ENCODE data around the gene PRPSAP1.
"Not testable (repeated sequence)": the region's sequence is repeated elsewhere in the genome, so short reads cannot be mapped to it uniquely, and the experiment has no call there.

PRPSAP1 gene

GRCh38 chr17:76360461-76360860 is 6.7 kb upstream of the PRPSAP1 start:
- in situ Hi-C loops (cut with HindIII; ENCODE audit: low sequenced_read_pairs): no loop called here

- in situ Hi-C loops (cut with HindIII; ENCODE audit: low sequenced_read_pairs): not testable (repeated sequence)
Observed at GRCh38 chr17:76359776-76360175, 6.1 kb upstream of the PRPSAP1 start.

GRCh38 chr17:76359375-76359774 is 5.7 kb upstream of the PRPSAP1 start:
- in situ Hi-C loops (cut with HindIII; ENCODE audit: low sequenced_read_pairs): no loop called here

GRCh38 chr17:76357597-76358158 is 4.0 kb upstream of the PRPSAP1 start:
- in situ Hi-C loops (cut with HindIII; ENCODE audit: low sequenced_read_pairs): no loop called here

GRCh38 chr17:76356803-76357456 is 3.2 kb upstream of the PRPSAP1 start:
- in situ Hi-C loops (cut with HindIII; ENCODE audit: low sequenced_read_pairs): no loop called here

GRCh38 chr17:76354747-76355310 is 1.1 kb upstream of the PRPSAP1 start:
- in situ Hi-C loops (cut with HindIII; ENCODE audit: low sequenced_read_pairs): no loop called here

GRCh38 chr17:76354317-76354729 is 607 bp upstream of the PRPSAP1 start:
- in situ Hi-C loops (cut with HindIII; ENCODE audit: low sequenced_read_pairs): no loop called here

- in situ Hi-C loops (cut with HindIII; ENCODE audit: low sequenced_read_pairs): no loop called here
Observed at GRCh38 chr17:76353004-76353598, 615 bp downstream of the PRPSAP1 start.

GRCh38 chr17:76351526-76352071 is 2.1 kb downstream of the PRPSAP1 start:
- in situ Hi-C loops (cut with HindIII; ENCODE audit: low sequenced_read_pairs): no loop called here

- in situ Hi-C loops (cut with HindIII; ENCODE audit: low sequenced_read_pairs): no loop called here
Observed at GRCh38 chr17:76350463-76350862, 3.3 kb downstream of the PRPSAP1 start.

- in situ Hi-C loops (cut with HindIII; ENCODE audit: low sequenced_read_pairs): loop anchor here (25.0 kb wide), 1 partner anchor 90 kb away; no protein-coding TSS in a partner anchor
Observed at GRCh38 chr17:76346936-76347335, 6.8 kb downstream of the PRPSAP1 start.

- in situ Hi-C loops (cut with HindIII; ENCODE audit: low sequenced_read_pairs): loop anchor here (25.0 kb wide), 1 partner anchor 92 kb away; no protein-coding TSS in a partner anchor
Observed at GRCh38 chr17:76345377-76345974, 8.2 kb downstream of the PRPSAP1 start.

- in situ Hi-C loops (cut with HindIII; ENCODE audit: low sequenced_read_pairs): loop anchor here (25.0 kb wide), 1 partner anchor 94 kb away; no protein-coding TSS in a partner anchor
Observed at GRCh38 chr17:76343106-76343505, 10.6 kb downstream of the PRPSAP1 start.

GRCh38 chr17:76341301-76341700 is 12.4 kb downstream of the PRPSAP1 start:
- in situ Hi-C loops (cut with HindIII; ENCODE audit: low sequenced_read_pairs): loop anchor here (25.0 kb wide), 1 partner anchor 96 kb away; no protein-coding TSS in a partner anchor

- in situ Hi-C loops (cut with HindIII; ENCODE audit: low sequenced_read_pairs): loop anchor here (25.0 kb wide), 1 partner anchor 100 kb away; no protein-coding TSS in a partner anchor
Observed at GRCh38 chr17:76337413-76337777, 16.3 kb downstream of the PRPSAP1 start.

- in situ Hi-C loops (cut with HindIII; ENCODE audit: low sequenced_read_pairs): loop anchor here (25.0 kb wide), 1 partner anchor 100 kb away; no protein-coding TSS in a partner anchor
Observed at GRCh38 chr17:76336756-76337412, 16.8 kb downstream of the PRPSAP1 start.

- in situ Hi-C loops (cut with HindIII; ENCODE audit: low sequenced_read_pairs): loop anchor here (25.0 kb wide), 1 partner anchor 101 kb away; no protein-coding TSS in a partner anchor
Observed at GRCh38 chr17:76335716-76336381, 17.9 kb downstream of the PRPSAP1 start.

- in situ Hi-C loops (cut with HindIII; ENCODE audit: low sequenced_read_pairs): loop anchor here (25.0 kb wide), 1 partner anchor 103 kb away; no protein-coding TSS in a partner anchor
Observed at GRCh38 chr17:76333673-76334505, 19.8 kb downstream of the PRPSAP1 start.

GRCh38 chr17:76331083-76331482 is 22.6 kb downstream of the PRPSAP1 start:
- in situ Hi-C loops (cut with HindIII; ENCODE audit: low sequenced_read_pairs): loop anchor here (25.0 kb wide), 1 partner anchor 106 kb away; no protein-coding TSS in a partner anchor

Measured in DLD1 (cell line).